GM08714 (cell line): ENCODE data around the gene WIPF2.

Experiments
- H3K4me3 ChIP-seq: fragments of 200-500 bp; sonication (Bioruptor generic); 2 replicates; pipeline ENCODE4 v1.5.1; 2014; ENCODE audit warnings: mild to moderate bottlenecking, low read length, inconsistent platforms
- ZNF274 ChIP-seq: IDR thresholded peaks from 2 replicates; pipeline ENCODE4 v1.6.1; 2012; ENCODE audit warnings: mild to moderate bottlenecking, low read depth, low read length

WIPF2 gene

DNA sequence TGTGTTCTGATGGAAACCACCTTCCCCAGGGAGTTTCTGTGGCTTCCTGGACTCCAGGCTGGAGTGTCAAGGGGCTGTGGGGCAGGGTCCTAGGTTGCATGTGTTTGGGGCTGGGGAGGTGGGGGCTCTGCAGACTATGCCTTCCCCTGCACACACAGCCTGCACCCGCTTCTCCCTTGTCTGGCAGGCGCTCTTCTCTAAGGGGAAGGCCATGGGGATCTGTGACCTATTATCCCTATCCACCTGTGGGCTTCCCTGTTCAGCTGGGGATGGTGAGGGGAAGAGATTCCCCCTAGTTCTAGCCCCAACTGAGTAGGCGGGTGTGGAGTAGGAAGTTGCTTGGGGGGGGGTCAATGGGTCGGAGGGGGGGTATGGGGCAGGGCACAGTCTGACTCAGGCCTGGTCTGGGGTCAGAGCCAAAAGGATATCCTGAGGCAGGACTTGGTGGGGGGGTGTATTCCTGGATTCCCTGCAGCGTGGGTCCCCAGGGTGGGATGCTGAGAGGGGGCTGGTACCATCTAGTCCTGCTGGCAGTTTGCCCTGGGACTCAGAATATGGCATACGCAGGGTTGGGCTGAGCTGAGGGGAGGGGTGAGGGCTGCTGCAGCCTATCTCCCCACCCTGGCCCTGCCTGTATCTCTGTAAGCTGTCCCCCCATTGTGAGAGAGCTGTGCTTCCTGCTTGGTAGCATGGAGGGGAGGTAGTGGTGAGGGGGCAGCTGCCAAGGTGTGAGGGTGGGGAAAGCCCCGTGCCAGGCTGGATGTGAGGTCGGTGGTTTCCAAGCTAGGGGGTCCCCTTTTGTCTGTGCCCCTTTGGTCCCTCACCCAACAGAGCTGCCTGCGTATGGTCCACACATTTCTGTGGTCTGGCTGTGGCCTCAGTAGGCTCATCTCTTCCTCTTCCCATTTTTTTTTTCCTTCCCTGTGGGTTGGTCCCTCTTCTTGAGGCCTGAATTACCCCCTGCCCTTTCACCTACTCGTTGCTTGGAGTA lies 104.6 kb downstream of the WIPF2 start:
- H3K4me3 ChIP-seq, result peak overlapping the region; percentile 79; the same call in 1 of the 2 replicates
- TF ChIP-seq ZNF274, result no peak

DNA sequence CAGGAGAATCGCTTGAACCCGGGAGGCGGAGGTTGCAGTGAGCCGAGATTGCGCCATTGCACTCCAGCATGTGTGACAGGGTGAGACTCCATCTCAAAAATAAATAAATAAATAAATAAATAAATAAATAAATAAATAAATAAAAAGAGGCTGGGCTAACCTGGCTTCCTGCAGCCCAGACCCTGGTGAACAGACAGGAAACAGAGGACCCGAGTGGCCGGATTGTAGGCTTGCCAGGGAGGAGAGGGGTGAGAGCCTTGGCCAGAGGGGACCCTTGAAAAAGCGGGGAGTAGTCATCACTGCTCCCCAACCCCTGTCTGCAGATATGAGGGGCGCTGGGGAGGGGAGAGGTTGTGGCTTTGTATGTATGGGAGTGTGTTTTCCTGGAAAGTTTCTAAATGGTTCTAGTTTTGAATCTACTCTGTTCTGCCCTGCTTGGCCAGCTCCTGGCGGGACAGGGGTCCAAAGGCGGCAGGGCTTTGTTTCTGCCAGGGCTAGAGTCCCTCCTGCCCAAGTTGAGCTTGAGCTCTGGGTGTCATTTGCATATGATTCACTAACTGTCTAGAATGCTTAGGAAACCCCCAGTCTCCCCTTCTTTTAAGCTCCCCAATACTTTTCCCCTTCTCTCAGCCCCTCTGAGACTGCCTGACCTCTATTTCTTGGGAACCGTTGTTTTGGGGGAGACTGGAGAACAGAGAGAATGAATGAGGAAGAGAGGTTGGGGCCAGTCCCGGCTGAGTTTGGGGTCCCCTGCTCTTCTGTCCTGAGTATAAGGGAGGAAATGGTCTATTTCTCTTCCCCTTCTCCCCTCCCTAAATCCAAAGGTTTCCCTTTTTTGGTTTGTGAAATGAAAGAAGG lies 106.3 kb downstream of the WIPF2 start:
- TF ChIP-seq ZNF274, result no peak
- H3K4me3 ChIP-seq, result peak overlapping the region; percentile 20; the same call in 1 of the 2 replicates

DNA sequence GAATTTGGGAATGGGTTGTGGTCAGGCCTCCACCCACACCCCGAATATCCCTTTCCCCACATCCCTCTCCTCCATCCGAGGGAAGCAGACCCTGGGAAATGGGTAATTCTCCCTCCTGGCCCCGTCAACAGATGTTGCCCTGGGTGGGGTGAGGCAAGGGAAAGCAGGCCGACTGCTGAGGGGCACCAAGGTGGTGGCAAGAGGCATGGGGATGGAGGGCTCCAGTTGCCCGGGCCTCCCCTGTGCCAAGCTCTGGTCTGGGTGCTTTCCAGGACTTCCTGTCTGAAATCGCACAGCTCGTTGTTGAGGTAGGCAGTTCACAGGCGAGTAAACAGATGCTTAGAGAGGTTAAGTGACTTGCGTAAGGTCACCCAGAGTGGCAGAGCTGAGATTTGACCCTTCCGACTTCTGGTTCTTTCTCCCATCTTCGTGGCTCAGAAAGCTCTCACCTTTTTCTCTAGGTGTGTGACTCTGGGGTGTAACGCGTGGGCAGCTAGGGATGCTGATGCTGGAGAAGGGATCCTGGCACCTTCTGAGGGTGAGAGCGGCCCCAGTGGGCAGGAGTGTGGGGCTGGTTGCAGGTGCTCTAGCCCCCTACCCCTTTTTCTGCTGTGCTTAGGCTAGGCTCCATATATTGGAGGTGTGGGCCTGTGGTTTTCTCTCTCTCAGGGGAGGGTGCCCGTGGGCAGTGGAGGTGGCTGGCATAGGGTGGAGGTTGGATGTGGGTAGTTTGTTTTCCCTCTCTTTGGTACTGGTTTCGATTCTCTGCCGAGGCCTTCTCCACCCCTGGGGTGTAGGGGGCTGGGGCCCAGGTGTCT lies 107.1 kb downstream of the WIPF2 start:
- no peak for TF ChIP-seq ZNF274
- peak overlapping the region; percentile 12; the same call in 1 of the 2 replicates for H3K4me3 ChIP-seq

DNA sequence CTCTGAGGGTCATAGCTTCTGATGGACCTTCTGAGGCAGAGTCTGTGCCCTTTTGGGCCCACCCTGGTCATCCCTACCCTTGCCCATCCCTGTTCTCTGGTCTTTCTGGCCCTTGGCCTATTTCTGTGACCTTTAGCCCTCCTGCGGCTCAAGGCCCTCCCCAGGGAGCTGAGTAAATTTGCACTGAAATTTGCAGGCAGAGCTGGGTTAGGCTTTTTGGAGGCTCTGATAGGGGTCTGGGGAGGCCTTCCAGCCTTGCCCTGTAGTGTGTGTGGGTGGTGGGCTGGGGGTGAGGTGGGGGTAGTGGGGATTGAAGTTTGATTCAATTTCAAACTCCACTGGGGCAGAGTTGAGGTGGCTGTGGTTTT lies 107.7 kb downstream of the WIPF2 start:
- TF ChIP-seq ZNF274, result no peak
- H3K4me3 ChIP-seq, result peak overlapping the region; percentile 6; the same call in 1 of the 2 replicates

DNA sequence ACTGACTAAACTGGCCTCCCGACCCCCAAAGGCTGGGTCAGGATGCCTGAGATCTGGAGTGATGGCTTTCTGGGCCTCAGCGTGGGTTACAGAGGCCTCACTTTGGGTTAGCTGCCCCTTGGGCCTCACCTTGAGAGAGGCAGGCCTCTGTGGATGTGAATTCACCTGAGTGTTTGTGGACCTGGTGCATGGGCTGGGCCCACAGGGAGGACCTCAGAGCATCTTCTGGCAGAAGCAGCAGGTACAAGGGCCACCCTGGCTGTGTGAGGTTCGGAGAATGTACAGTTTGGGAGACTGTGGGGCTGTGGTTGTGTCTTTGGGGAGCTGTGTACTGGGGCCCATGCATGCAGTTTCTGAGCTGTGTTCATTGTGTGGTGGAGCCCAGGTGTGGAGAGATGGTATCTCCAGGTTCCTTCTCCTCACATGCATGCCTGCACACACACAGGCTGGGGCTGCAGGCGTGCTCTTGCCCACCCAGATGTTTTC lies 108.2 kb downstream of the WIPF2 start:
- H3K4me3 ChIP-seq, result no peak overlapping the region
- no peak for TF ChIP-seq ZNF274

DNA sequence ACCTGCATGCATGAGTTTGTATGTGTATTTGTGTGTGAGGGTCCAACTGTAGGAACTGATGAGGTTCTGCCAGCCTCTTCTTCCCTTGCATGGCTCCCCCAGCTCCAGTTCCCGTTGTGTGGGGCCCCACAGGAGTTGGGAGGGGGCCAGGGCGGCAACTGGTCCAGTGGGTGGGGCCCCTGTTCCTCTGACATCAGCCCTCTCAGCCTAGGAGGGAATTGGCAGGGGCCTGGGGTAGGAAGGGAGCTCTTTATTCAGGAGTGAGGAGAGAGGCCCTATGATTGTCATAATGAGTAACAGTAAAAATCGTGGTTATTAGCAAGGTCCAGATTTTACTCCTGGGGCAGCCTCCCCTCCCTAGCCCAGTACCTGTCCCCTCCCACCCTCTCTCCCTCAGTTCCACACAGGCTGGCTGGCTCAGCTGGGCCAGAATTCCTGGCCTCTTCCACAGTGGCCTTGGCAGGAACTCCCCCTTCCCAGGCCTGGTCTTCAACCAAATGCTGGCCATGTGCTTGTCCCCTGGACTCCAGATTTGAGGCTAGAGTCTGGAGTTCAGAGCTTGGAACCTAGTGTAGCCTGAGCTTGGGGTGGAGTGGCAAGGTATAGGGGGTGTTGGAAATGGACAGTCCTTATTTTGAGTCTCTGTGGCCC lies 108.8 kb downstream of the WIPF2 start:
- H3K4me3 ChIP-seq, result no peak overlapping the region
- no peak for TF ChIP-seq ZNF274

DNA sequence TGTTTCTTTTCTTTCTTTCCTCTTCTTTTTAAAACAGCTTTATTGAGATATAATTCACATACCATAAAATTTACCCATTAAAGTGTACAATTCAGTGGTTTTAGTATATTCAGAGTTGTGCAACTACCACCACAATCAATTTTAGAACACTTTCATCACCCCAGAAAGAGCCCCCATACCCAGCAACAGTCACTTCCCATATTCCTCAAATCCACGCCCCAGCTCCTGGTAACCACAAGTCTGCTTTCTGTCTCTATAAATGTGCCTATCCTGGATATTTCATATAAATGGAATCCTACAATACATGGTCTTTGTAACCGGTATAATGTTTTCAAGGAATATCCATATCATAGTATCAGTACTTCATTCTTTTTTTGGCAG lies 109.3 kb downstream of the WIPF2 start:
- TF ChIP-seq ZNF274, result no peak
- H3K4me3 ChIP-seq, result no peak overlapping the region

DNA sequence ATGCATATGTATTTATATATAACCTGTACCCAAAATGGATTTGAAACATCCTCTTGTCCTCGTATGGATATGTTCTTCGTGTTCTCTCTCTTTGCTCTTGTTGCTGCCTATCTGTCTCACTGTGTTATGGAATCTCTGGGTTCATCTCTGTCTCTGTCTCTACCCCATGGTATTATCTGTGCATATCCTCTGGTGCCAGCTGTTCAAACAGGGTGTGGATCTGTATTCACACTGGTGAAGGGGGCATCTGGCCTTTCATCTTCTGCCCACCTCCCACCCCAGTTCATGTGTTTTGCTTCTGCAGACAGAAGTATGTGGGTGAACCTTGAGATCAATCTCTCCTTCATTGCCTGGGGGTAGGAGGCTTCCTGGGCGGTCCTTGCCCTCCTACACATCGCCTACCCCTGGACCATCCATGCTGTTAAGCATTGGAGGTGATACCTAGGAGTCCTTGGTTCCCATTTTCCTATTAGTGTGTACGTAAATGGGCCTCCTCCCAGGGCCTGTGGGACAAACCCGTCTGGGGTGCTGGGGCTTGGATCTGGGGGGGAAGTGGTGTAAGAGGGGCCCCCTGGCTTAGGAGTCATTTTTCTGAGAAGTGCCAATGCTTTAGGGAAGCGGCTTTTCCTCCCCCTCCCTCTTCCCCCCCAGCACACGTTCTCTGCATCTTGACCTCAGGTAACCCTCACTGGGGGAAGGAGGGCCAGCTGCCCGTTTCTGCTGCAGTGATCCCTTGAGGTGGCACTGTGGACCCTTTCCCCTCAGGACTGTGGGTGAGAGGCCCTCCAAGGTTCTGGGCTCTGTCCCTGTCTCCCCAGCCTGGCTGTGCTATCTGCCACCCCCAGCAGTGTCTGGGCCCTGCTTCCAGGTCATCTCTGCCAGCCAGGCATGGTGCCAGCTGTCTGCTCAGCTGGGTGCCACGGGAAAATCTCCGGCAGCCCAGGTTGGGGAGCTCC lies 111.0 kb downstream of the WIPF2 start:
- no peak for TF ChIP-seq ZNF274
- no peak overlapping the region for H3K4me3 ChIP-seq

DNA sequence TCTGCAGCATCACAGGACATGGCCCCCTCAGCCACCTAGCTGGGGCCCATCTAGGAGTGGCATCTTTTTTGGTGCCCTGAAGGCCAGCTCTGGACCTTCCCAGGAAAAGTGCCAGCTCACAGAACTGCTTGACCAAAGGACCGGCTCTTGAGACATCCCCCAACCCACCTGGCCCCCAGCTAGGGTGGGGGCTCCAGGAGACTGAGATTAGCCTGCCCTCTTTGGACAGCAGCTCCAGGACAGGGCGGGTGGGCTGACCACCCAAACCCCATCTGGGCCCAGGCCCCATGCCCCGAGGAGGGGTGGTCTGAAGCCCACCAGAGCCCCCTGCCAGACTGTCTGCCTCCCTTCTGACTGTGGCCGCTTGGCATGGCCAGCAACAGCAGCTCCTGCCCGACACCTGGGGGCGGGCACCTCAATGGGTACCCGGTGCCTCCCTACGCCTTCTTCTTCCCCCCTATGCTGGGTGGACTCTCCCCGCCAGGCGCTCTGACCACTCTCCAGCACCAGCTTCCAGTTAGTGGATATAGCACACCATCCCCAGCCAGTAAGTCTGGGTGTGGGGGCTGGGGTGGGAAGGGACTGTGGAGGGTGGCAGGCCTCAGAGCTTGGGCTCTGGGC lies 111.9 kb downstream of the WIPF2 start:
- no peak overlapping the region for H3K4me3 ChIP-seq
- TF ChIP-seq ZNF274, result no peak

DNA sequence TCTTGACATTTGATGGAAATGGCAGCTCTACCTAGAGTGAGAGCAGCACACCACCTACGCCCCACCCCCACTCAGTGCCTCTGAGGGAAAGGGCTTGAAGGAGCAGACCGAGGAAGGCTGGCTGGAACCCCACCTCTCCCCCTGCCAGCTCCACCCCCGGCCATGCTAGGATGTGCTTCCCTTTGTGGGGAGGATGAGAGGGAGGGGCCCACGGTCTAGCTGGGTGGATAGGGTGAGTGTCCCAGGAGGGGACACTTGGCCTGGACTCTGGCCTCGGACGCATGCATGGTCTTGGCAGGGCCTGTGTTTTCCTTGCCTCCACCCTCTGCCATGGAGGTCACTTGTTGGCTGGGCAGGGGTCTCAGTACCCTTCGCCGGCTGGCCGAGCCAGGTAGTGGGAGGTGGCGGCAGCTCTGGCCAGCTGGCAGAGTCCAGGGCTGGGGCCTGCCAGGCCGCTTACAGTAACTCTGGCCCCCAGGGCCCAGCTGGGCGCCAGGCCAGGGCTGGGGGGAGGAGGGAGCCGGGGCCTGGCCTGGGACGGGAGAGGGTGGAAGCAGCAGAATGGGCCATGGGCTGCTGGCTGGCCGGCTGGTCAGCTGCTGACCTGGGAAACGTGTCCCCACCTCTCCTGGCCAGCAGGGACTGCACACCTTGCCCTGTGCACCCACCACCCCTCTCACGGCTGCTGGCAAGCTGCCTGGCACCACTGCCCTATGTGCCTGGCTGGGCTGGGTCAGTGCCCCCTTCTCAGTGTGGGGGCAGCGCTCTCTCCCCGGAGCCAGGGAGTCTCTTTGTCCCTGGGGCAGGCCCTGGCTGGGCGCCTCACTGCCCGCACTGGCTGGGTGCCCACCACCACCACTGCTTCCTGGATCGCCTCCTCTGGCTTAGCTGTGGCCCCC lies 112.9 kb downstream of the WIPF2 start:
- H3K4me3 ChIP-seq, result no peak overlapping the region
- TF ChIP-seq ZNF274, result no peak
